Tibial artery (tissue), 4 donors: ENCODE measurements around the gene LINC01488.

Experiments used
- DNase-seq, 2 donors: peaks; one replicate each; pipeline ENCODE4 v3.0.0-alpha.2; 2019
- H3K27ac ChIP-seq, 2 donors: fragments of 200-600 bp; sonication (generic) in 1 of 2; 1 replicate in 1 of 2; 2 replicates in 1 of 2; pipeline ENCODE4 v1.5.1; 2018 to 2019; ENCODE audit warnings: mild to moderate bottlenecking in 1 of 2
- H3K27me3 ChIP-seq, 2 donors: fragments of 200-600 bp; sonication (generic) in 1 of 2; one replicate each; pipeline versions ENCODE4 v1.5.1 to v1.6.0; 2016 to 2019
- H3K36me3 ChIP-seq, 3 donors: fragments of 200-600 bp; sonication (generic) in 2 of 3; one replicate each; pipeline ENCODE4 v1.5.1; 2016 to 2019; ENCODE audit warnings: mild to moderate bottlenecking in 2 of 3
- H3K4me1 ChIP-seq, 4 donors: fragments of 200-600 bp; sonication (generic) in 2 of 4; 1 replicate in 3 of 4; 2 replicates in 1 of 4; pipeline ENCODE4 v1.5.1; 2016 to 2019
- H3K4me3 ChIP-seq, 2 donors: fragments of 200-600 bp; sonication (generic) in 1 of 2; 1 replicate in 1 of 2; 2 replicates in 1 of 2; pipeline ENCODE4 v1.5.1; 2018 to 2019; ENCODE audit warnings: mild to moderate bottlenecking in 2 of 2
- H3K9me3 ChIP-seq, 3 donors: fragments of 200-600 bp; sonication (generic) in 1 of 3; one replicate each; pipeline ENCODE4 v1.5.1; 2016 to 2019
- CTCF ChIP-seq, 2 experiments: fragments of 200-600 bp in 1 of 2; fragments of 450-650 bp in 1 of 2; IDR thresholded peaks; one replicate each; pipeline ENCODE4 v1.5.1; 2017 to 2019; ENCODE audit warnings: antibody characterized with exemption in 2 of 2, mild to moderate bottlenecking in 1 of 2, moderate library complexity in 1 of 2
- intact Hi-C: fragments of 100-400 bp; cut with DNase I; formaldehyde crosslinking; loops from one replicate; pipeline ENCODE4 v1.15.0; 2023; ENCODE audit warnings: low total_unique reads

The LINC01488 gene

GRCh38 chr11:69530278-69531070 lies 49.0 kb downstream of the LINC01488 start:
- H3K27ac ChIP-seq: no peak overlapping the region
- no peaks in the 10 kb centered on the region for H3K36me3 ChIP-seq
- H3K4me3 ChIP-seq: no peak overlapping the region
- intact Hi-C loops: no loop called here
- TF ChIP-seq CTCF (IDR thresholded peaks at IDR 0.05): no peak
- peaks cover 0 to 4% of the 10 kb centered on the region in 2 donors for H3K27me3 ChIP-seq
- DNase-seq: peak in 1 of 2 donors; percentile 28
- H3K9me3 ChIP-seq: no peaks in the 10 kb centered on the region
- H3K4me1 ChIP-seq: no peaks in the 10 kb centered on the region

- intact Hi-C loops: no loop called here
- H3K4me1 ChIP-seq: no peaks in the 10 kb centered on the region
- no peak for TF ChIP-seq CTCF (IDR thresholded peaks at IDR 0.05)
Observed at GRCh38 chr11:69531071-69531716, 49.7 kb downstream of the LINC01488 start.

GRCh38 chr11:69531717-69532088 lies 50.2 kb downstream of the LINC01488 start:
- no peak overlapping the region for H3K4me3 ChIP-seq
- H3K27ac ChIP-seq: no peak overlapping the region
- H3K9me3 ChIP-seq: no peaks in the 10 kb centered on the region
- TF ChIP-seq CTCF (IDR thresholded peaks at IDR 0.05): no peak
- no peaks in the 10 kb centered on the region for H3K4me1 ChIP-seq
- peaks cover 0 to 4% of the 10 kb centered on the region in 2 donors for H3K27me3 ChIP-seq
- no peaks in the 10 kb centered on the region for H3K36me3 ChIP-seq
- intact Hi-C loops: no loop called here
- DNase-seq: no peak

More at GRCh38 chr11:69531071-69531716, 49.7 kb downstream of the LINC01488 start:
- Histone ChIP-seq H3K4me3 (no peak overlapping the region), H3K27me3 (peaks cover 0 to 4% of the 10 kb centered on the region in 2 donors), H3K9me3 (no peaks in the 10 kb centered on the region), H3K36me3 (no peaks in the 10 kb centered on the region), H3K27ac (no peak overlapping the region)
- DNase-seq: no peak

GRCh38 chr11:69533296-69534165 lies 52.1 kb downstream of the LINC01488 start:
- Histone ChIP-seq H3K27me3 (peaks cover 0 to 4% of the 10 kb centered on the region in 2 donors), H3K36me3 (no peaks in the 10 kb centered on the region), H3K9me3 (no peaks in the 10 kb centered on the region), H3K27ac (no peak overlapping the region), H3K4me1 (peaks cover 0 to 3% (median 1%) of the 10 kb centered on the region in 4 donors), H3K4me3 (no peak overlapping the region)
- DNase-seq: no peak
- no peak for TF ChIP-seq CTCF (IDR thresholded peaks at IDR 0.05)
- intact Hi-C loops: no loop called here

DNA sequence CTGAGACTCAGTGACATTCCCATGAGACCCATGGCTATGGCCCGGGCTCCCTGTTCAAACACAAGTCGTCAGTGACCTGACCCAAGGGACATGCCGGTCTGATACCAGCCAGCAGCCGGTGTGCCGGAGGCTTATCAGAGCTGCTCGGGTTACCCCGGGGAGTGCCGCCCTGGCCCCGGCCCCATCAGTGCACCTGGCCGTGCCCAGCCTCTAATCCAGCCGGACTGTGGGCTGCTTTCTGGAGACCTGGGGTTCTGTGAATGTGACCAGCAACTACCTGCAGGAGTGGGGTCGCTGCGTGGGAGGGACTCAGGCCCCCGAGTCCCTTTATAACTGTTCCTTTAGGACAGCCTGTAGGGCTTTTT lies 52.7 kb downstream of the LINC01488 start:
- TF ChIP-seq CTCF (IDR thresholded peaks at IDR 0.05): no peak
- peaks cover 0 to 1% of the 10 kb centered on the region in 2 donors for H3K27me3 ChIP-seq
- H3K4me3 ChIP-seq: no peak overlapping the region
- no peaks in the 10 kb centered on the region for H3K36me3 ChIP-seq
- DNase-seq: no peak
- H3K9me3 ChIP-seq: no peaks in the 10 kb centered on the region
- intact Hi-C loops: no loop called here
- H3K27ac ChIP-seq: no peak overlapping the region
- H3K4me1 ChIP-seq: peaks cover 0 to 10% (median 7%) of the 10 kb centered on the region in 4 donors
